Measurements from ENCODE around the gene CASKIN2.

DNA sequence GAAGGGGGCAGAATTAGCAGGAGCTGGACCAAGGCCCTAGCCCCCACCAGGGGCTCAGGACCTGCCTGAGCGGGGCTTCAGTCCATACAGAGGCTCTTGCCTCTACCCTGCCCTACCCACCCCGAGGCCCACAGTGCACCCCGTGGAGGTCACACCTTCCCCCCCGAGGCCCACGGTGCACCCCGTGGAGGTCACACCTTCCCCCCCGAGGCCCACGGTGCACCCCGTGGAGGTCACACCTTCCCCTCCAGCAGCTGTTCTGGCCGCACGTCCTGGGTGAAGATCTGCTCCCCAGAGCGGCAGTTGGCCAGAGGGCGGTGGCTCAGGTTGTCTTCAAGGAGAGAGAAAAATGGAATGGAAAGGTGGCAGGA lies 11.4 kb downstream of the CASKIN2 start:
- TF ChIP-seq EZH2phosphoT487 (IDR thresholded peaks at IDR 0.05; ENCODE audit: low read length), result no peak
- no peak for TF ChIP-seq EZH2 (optimal IDR thresholded peaks at IDR 0.05; ENCODE audit: low read depth, low read length)

Data from MM.1S (cell line).